ENCODE data around the gene RANBP17. TPM values are rescaled to one million over a fixed set of nuclear protein-coding genes. Genes with fewer than 3 reads are reported as not detected.
A peak's percentile ranks its signal among the peaks of the same experiment; 100 is the strongest.

RANBP17 gene
- polyA plus RNA-seq, 1 donor: 22.3 TPM

GRCh38 chr5:171321447-171321846 is 459.6 kb downstream of the RANBP17 start:
- no peak for DNase-seq

GRCh38 chr5:171322527-171322926 is 460.7 kb downstream of the RANBP17 start:
- DNase-seq: no peak

- no peak for DNase-seq
These were observed 461.2 kb downstream of the RANBP17 start for GRCh38 chr5:171323007-171323406.

GRCh38 chr5:171323806-171324632 is 462.2 kb downstream of the RANBP17 start:
- no peak for DNase-seq

GRCh38 chr5:171330021-171330420 is 468.2 kb downstream of the RANBP17 start:
- no peak for DNase-seq

GRCh38 chr5:171335616-171336015 is 473.8 kb downstream of the RANBP17 start:
- no peak for DNase-seq

GRCh38 chr5:171336521-171337209 is 474.8 kb downstream of the RANBP17 start:
- DNase-seq: no peak

- DNase-seq: no peak
These were observed 475.4 kb downstream of the RANBP17 start for GRCh38 chr5:171337210-171337569.

GRCh38 chr5:171340042-171340441 is 478.2 kb downstream of the RANBP17 start:
- DNase-seq: no peak

GRCh38 chr5:171340491-171340890 is 478.7 kb downstream of the RANBP17 start:
- no peak for DNase-seq

- peak; percentile 59 for DNase-seq
These were observed 480.7 kb downstream of the RANBP17 start for GRCh38 chr5:171342362-171343111.

GRCh38 chr5:171344936-171345608 is 483.3 kb downstream of the RANBP17 start:
- DNase-seq: no peak

Other genes starting within 250 kb of the RANBP17 start
- gene GABRP, start 78.3 kb upstream of the RANBP17 start, polyA plus RNA-seq (ENCODE audit: insufficient read length): 1.4 TPM